ENCODE measurements around the gene SLC35F4. TPM values are rescaled to one million over a fixed set of nuclear protein-coding genes. Genes with fewer than 3 reads are reported as not detected.

SLC35F4 gene
- total RNA-seq, result not detected
- long read RNA-seq, result 0 reads

- Histone ChIP-seq H3K36me3 (no peaks in the 10 kb centered on the region), H3K9me3 (no peaks in the 10 kb centered on the region), H3K4me3 (no peak within 1 kb of the TSS), H3K27ac (no peak within 1 kb of the TSS), H3K4me1 (no peaks in the 10 kb centered on the region), H3K27me3 (ENCODE audit: low read depth) (peaks cover 42% of the 10 kb centered on the region)
- intact Hi-C loops (cut with DNase I), result no loop called here
- no peak for TF ChIP-seq CTCF (IDR thresholded peaks at IDR 0.05)
- ATAC-seq, result peak; percentile 50 to 62
- DNase-seq, result no peak
Observed at GRCh38 chr14:57865403-57866198, at the start of gene SLC35F4. Gene SLC35F4 (minus strand): TSS chr14:57866092.

GRCh38 chr14:57909626-57910025, 43.7 kb upstream of the SLC35F4 start:
- intact Hi-C loops (cut with DNase I), result no loop called here
- Histone ChIP-seq H3K27ac (no peak overlapping the region), H3K36me3 (no peaks in the 10 kb centered on the region), H3K4me1 (no peaks in the 10 kb centered on the region), H3K27me3 (ENCODE audit: low read depth) (no peaks in the 10 kb centered on the region), H3K9me3 (no peaks in the 10 kb centered on the region), H3K4me3 (no peak overlapping the region)
- no peak for ATAC-seq
- no peak for DNase-seq
- no peak for TF ChIP-seq CTCF (IDR thresholded peaks at IDR 0.05)

- Histone ChIP-seq H3K27ac (no peak overlapping the region), H3K27me3 (ENCODE audit: low read depth) (no peaks in the 10 kb centered on the region), H3K4me1 (no peaks in the 10 kb centered on the region), H3K9me3 (no peaks in the 10 kb centered on the region), H3K36me3 (no peaks in the 10 kb centered on the region), H3K4me3 (no peak overlapping the region)
- no peak for DNase-seq
- no peak for ATAC-seq
- no peak for TF ChIP-seq CTCF (IDR thresholded peaks at IDR 0.05)
- intact Hi-C loops (cut with DNase I), result no loop called here
Observed at GRCh38 chr14:57903954-57904353, 38.1 kb upstream of the SLC35F4 start.

- no peaks in the 10 kb centered on the region for H3K36me3 ChIP-seq
- no peaks in the 10 kb centered on the region for H3K27me3 ChIP-seq (ENCODE audit: low read depth)
- H3K4me1 ChIP-seq, result peaks cover 5% of the 10 kb centered on the region
- ATAC-seq (peak; percentile 67 to 68), DNase-seq (no peak)
- H3K4me3 ChIP-seq, result no peak overlapping the region
- no peak for TF ChIP-seq CTCF (IDR thresholded peaks at IDR 0.05)
- intact Hi-C loops (cut with DNase I), result no loop called here
- no peaks in the 10 kb centered on the region for H3K9me3 ChIP-seq
- no peak overlapping the region for H3K27ac ChIP-seq
Observed at GRCh38 chr14:57898837-57899572, 33.1 kb upstream of the SLC35F4 start.

GRCh38 chr14:57897144-57897748, 31.4 kb upstream of the SLC35F4 start:
- intact Hi-C loops (cut with DNase I), result no loop called here
- H3K4me1 ChIP-seq, result peaks cover 5% of the 10 kb centered on the region
- TF ChIP-seq CTCF (IDR thresholded peaks at IDR 0.05), result no peak
- H3K36me3 ChIP-seq, result no peaks in the 10 kb centered on the region
- no peak overlapping the region for H3K4me3 ChIP-seq
- no peaks in the 10 kb centered on the region for H3K27me3 ChIP-seq (ENCODE audit: low read depth)
- no peaks in the 10 kb centered on the region for H3K9me3 ChIP-seq
- DNase-seq (no peak), ATAC-seq (no peak)
- no peak overlapping the region for H3K27ac ChIP-seq

Measured in lower lobe of right lung (tissue), 2 donors.